Endothelial cell of umbilical vein (primary cell): ENCODE measurements around the gene SHMT1. TPM values are rescaled to one million over a fixed set of nuclear protein-coding genes. Genes with fewer than 3 reads are reported as not detected.

ENCODE experiments used
- BruUV-seq: library from RNA; stranded (reverse); fragments of 400-500 nt; replicated peaks from 2 replicates; lab custom pipeline; 2021; lab: Mats Ljungman, UMichigan
- CTCF ChIA-PET: fragments of 300-600, 350-600 bp; sonication (Branson Sonifier 250); formaldehyde crosslinking; loops from one replicate; lab custom pipeline; 2021; ENCODE audit warnings: antibody characterized with exemption, inconsistent platforms; lab: Charles Lee
- POLR2A ChIA-PET: fragments of 300-600, 350-600 bp; sonication (Branson Sonifier 250); formaldehyde crosslinking; loops from one replicate; lab custom pipeline; 2021; ENCODE audit warnings: antibody characterized with exemption, inconsistent platforms; lab: Charles Lee
- DNase-seq: peaks from one replicate; pipeline ENCODE4 v3.0.0-alpha.2; 2011; ENCODE audit warnings: low read depth, low spot score
- FAIRE-seq: peaks from 2 replicates; lab custom pipeline; 2011; peaks lifted over from hg19 to GRCh38; lab: Jason Lieb, UNC
- H2AFZ ChIP-seq: 2 replicates; pipeline ENCODE4 v1.6.0; 2012; ENCODE audit warnings: low read depth, low read length, control low read depth, inconsistent platforms
- H3K27ac ChIP-seq: 2 replicates; pipeline ENCODE4 v1.5.1; 2011; ENCODE audit warnings: low read depth, mild to moderate bottlenecking, control low read depth, low read length, moderate library complexity; ENCODE audit not compliant: insufficient read depth
- H3K27me3 ChIP-seq, 2 experiments: 2 replicates each; pipeline versions ENCODE4 v1.6.0 to v1.6.1; 2011; ENCODE audit warnings: low read length in 2 of 2, mixed read lengths in 1 of 2; ENCODE audit not compliant: control insufficient read depth in 2 of 2, insufficient read depth in 2 of 2
- H3K36me3 ChIP-seq, 2 experiments: 2 replicates in 1 of 2; 3 replicates in 1 of 2; pipeline ENCODE4 v1.5.1; 2011; ENCODE audit warnings: low read length in 2 of 2, mild to moderate bottlenecking in 1 of 2, moderate library complexity in 1 of 2; ENCODE audit not compliant: control insufficient read depth in 2 of 2, insufficient read depth in 2 of 2; ENCODE audit errors: extremely low read depth in 1 of 2
- H3K4me1 ChIP-seq: 3 replicates; pipeline ENCODE4 v1.5.1; 2011; ENCODE audit warnings: mild to moderate bottlenecking, low read length; ENCODE audit not compliant: control insufficient read depth, insufficient read depth; ENCODE audit errors: extremely low read depth
- H3K4me2 ChIP-seq: 2 replicates; pipeline ENCODE4 v1.6.1; 2011; ENCODE audit warnings: low read length, control low read depth, mixed read lengths; ENCODE audit not compliant: insufficient read depth
- H3K4me3 ChIP-seq, 3 experiments: fragments of 200-600 bp in 1 of 3; sonication (generic), shearing (Covaris generic) in 1 of 3; replicated peaks in 1 of 3; 2 replicates each; pipeline ENCODE4 v1.5.1; 2011 to 2016; ENCODE audit warnings: control low read depth in 3 of 3, low read length in 3 of 3, mild to moderate bottlenecking in 2 of 3, inconsistent platforms in 1 of 3, low read depth in 1 of 3, moderate library complexity in 1 of 3; ENCODE audit not compliant: insufficient read depth in 1 of 3
- H3K79me2 ChIP-seq: 2 replicates; pipeline ENCODE4 v1.6.0; 2012; ENCODE audit warnings: low read length, inconsistent platforms; ENCODE audit not compliant: control insufficient read depth, insufficient read depth
- H3K9ac ChIP-seq: replicated peaks from 2 replicates; pipeline ENCODE3; 2011; ENCODE audit warnings: low read length, control low read depth; ENCODE audit not compliant: insufficient read depth; ENCODE audit errors: extremely low read depth
- H3K9me1 ChIP-seq: replicated peaks from 3 replicates; pipeline ENCODE4 v1.6.0; 2011; ENCODE audit warnings: mild to moderate bottlenecking, low read length; ENCODE audit not compliant: control insufficient read depth, insufficient read depth; ENCODE audit errors: extremely low read depth
- H3K9me3 ChIP-seq: replicated peaks from 2 replicates; pipeline ENCODE4 v1.5.1; 2012; ENCODE audit warnings: low read length, inconsistent platforms; ENCODE audit not compliant: control insufficient read depth, insufficient read depth
- H4K20me1 ChIP-seq: replicated peaks from 2 replicates; pipeline ENCODE3; 2011; ENCODE audit warnings: mild to moderate bottlenecking, low read length; ENCODE audit not compliant: control insufficient read depth, insufficient read depth; ENCODE audit errors: extremely low read depth
- CTCF ChIP-seq, 2 donors: IDR thresholded peaks; 1 replicate in 1 of 2; 2 replicates in 1 of 2; pipeline ENCODE4 v1.5.1; 2011; ENCODE audit warnings: low read length in 2 of 2, mild to moderate bottlenecking in 2 of 2, moderate library complexity in 2 of 2, control low read depth in 1 of 2, inconsistent platforms in 1 of 2, low read depth in 1 of 2; ENCODE audit not compliant: insufficient read depth in 1 of 2; ENCODE audit errors: extremely low read depth in 1 of 2
- FOS ChIP-seq: IDR thresholded peaks from 2 replicates; pipeline ENCODE4 v1.6.1; 2011; ENCODE audit warnings: mild to moderate bottlenecking, low read length, moderate library complexity, borderline replicate concordance; ENCODE audit not compliant: insufficient read depth
- MAX ChIP-seq: IDR thresholded peaks from 2 replicates; pipeline ENCODE4 v1.6.1; 2011; ENCODE audit not compliant: insufficient read depth, insufficient read length
- MYC ChIP-seq: IDR thresholded peaks from one replicate; pipeline ENCODE4 v1.6.1; 2011; ENCODE audit warnings: mild to moderate bottlenecking, low read depth, low read length
- POLR2AphosphoS5 ChIP-seq: IDR thresholded peaks from 2 replicates; pipeline ENCODE4 v1.6.1; 2012; ENCODE audit warnings: low read depth, mild to moderate bottlenecking, control low read depth, low read length, moderate library complexity; ENCODE audit not compliant: insufficient read depth
- dilution Hi-C: fragments of 300-500 bp; cut with MboI; formaldehyde crosslinking; loops from one replicate; pipeline ENCODE4 v1.15.0; 2019; ENCODE audit warnings: low sequenced_read_pairs; ENCODE audit not compliant: extremely low pct_ligation_motif_present
- intact Hi-C: fragments of 100-400 bp; cut with micrococcal nuclease; formaldehyde crosslinking; loops from one replicate; pipeline ENCODE4 v1.10.0; 2022
- polyA plus RNA-seq, 4 experiments: library from polyadenylated mRNA; depleted of rRNA in 3 of 4; stranded (reverse) in 3 of 4; unstranded in 1 of 4; fragments of >200 nt; gene quantifications; 2 replicates each; pipeline versions ENCODE4 v1.2.1 to v1.2.3, GENCODE V29; 2011 to 2012; ENCODE audit warnings: missing spikeins in 1 of 4
- total RNA-seq: library from RNA; stranded (reverse); gene quantifications from 2 replicates; pipeline ENCODE4 v1.2.3, GENCODE V29; 2021

SHMT1 gene
- total and polyA plus RNA-seq, 2 donors (not counting 3 experiments of a cell fraction or from before 2014, with no cell fraction given), result 18.9 to 27.6 TPM

- no peak for DNase-seq
- CTCF ChIA-PET, result interaction anchor here (1.9 kb wide), 1 partner anchor 14 kb away, joined by 4 read pairs; no protein-coding TSS in a partner anchor
- Histone ChIP-seq H2AFZ (no peak overlapping the region), H3K4me3 (no peak overlapping the region), H3K4me1 (peaks cover 18% of the 10 kb centered on the region), H3K27me3 (no peaks in the 10 kb centered on the region), H3K9me3 (no peaks in the 10 kb centered on the region), H3K9ac (no peak overlapping the region), H3K4me2 (no peak overlapping the region), H3K79me2 (peaks cover 55% of the 10 kb centered on the region), H3K27ac (no peak overlapping the region), H3K36me3 (peaks cover 2 to 27% of the 10 kb centered on the region in 2 experiments), H4K20me1 (no peaks in the 10 kb centered on the region), H3K9me1 (no peaks in the 10 kb centered on the region)
- POLR2A ChIA-PET, result no interaction called here
- intact Hi-C loops, result no loop called here
- dilution Hi-C loops, result no loop called here
- no peak for FAIRE-seq
- BruUV-seq, result no TSS peak
- TF ChIP-seq CTCF (IDR thresholded peaks at IDR 0.05; ENCODE audit: extremely low read depth in 1 of 2, insufficient read depth in 1 of 2, low read depth in 1 of 2, low read length in 2 of 2) (no peak), MYC (no peak), POLR2AphosphoS5 (no peak), FOS (no peak), MAX (no peak)
Measured at GRCh38 chr17:18318771-18319450, 44.4 kb downstream of the SHMT1 start.
